Erythroblast (primary cell): ENCODE measurements around the gene LOXL1.

Experiments used
- GATA1 ChIP-seq: IDR thresholded peaks from 2 replicates; pipeline ENCODE4 v1.6.1; 2011; ENCODE audit warnings: low read depth, mild to moderate bottlenecking, control low read depth, low read length, moderate library complexity
- POLR2A ChIP-seq: IDR thresholded peaks from 2 replicates; pipeline ENCODE4 v1.6.1; 2011; ENCODE audit warnings: mild to moderate bottlenecking, low read length

DNA sequence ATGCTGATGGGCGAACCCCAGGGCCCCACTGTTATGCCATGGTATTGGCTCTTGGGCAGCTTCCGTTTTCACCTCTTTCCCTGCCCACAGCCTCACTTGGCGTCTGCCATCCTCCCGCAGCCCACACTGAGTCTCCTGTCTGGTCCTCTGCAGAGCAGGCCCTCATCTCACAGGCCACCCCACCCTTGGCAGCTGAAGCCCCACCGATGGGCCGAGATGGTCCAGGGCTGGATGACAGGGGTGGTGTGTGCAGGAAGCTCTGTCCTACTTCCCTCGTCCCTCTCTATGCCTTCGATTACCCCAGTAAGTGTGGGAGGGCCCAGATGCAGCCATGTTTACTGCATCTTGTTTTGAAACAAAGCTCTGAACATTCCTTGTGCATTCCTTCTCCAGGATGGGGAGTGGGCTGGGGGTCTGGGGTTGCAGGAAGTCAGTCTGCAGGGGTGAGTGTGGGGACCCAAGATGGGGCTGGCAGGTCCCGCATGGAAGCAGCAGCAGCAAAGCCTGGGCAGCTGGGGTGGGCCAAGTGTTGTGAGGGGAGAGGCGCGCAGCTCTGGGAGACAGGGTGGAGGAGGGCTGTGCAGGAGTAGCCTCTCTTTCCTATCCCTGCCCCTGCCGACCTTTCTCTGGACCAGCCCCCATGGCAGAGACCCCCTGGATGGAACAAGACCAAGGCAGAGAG, 32.0 kb upstream of the LOXL1 start:
- TF ChIP-seq POLR2A (no peak), GATA1 (no peak)
